SK-N-SH (cell line): ENCODE results near the gene S100P. TPM values are rescaled to one million over a fixed set of nuclear protein-coding genes. Genes with fewer than 3 reads are reported as not detected.

ENCODE experiments used
- CTCF ChIA-PET: fragments of 300-600, 350-600 bp; formaldehyde crosslinking; extraction: SDS; loops from one replicate; lab custom pipeline; 2021; lab: Yijun Ruan, JAX
- POLR2A ChIA-PET: fragments of 350-600 bp; sonication (Branson Sonifier 250); formaldehyde crosslinking; extraction: SDS; loops from one replicate; lab custom pipeline; 2020; ENCODE audit warnings: antibody characterized with exemption, inconsistent platforms; lab: Yijun Ruan, JAX
- DNase-seq: peaks from one replicate; pipeline ENCODE4 v3.0.0; 2012
- H2AFZ ChIP-seq: fragments of 200-600 bp; sonication (generic); 2 replicates; pipeline ENCODE4 v1.8.1; 2016; ENCODE audit warnings: antibody characterized with exemption, mild to moderate bottlenecking, low read depth
- H3F3A ChIP-seq: fragments of 200-600 bp; sonication (generic); replicated peaks from 2 replicates; pipeline ENCODE3; 2016; ENCODE audit warnings: antibody characterized with exemption, mild to moderate bottlenecking; ENCODE audit not compliant: insufficient read depth
- H3K27ac ChIP-seq, 2 experiments: fragments of 200-500 bp in 1 of 2; fragments of 200-600 bp in 1 of 2; sonication (Bioruptor generic) in 1 of 2; sonication (generic), shearing (Covaris generic) in 1 of 2; 2 replicates each; pipeline versions ENCODE4 v1.5.1 to v1.6.1; 2014 to 2016; ENCODE audit warnings: low read depth in 2 of 2, inconsistent platforms in 1 of 2, low read length in 1 of 2, mild to moderate bottlenecking in 1 of 2, mixed read lengths in 1 of 2
- H3K27me3 ChIP-seq: fragments of 200-600 bp; sonication (generic), shearing (Covaris generic); 2 replicates; pipeline ENCODE4 v1.6.1; 2016; ENCODE audit warnings: mixed run types; ENCODE audit not compliant: insufficient read depth
- H3K36me3 ChIP-seq, 2 experiments: fragments of 200-500 bp in 1 of 2; fragments of 200-600 bp in 1 of 2; sonication (Bioruptor generic) in 1 of 2; sonication (generic) in 1 of 2; replicated peaks in 1 of 2; 2 replicates each; pipeline versions ENCODE3 to v1.5.1; 2014 to 2016; ENCODE audit warnings: low read length in 1 of 2, mild to moderate bottlenecking in 1 of 2; ENCODE audit not compliant: insufficient read depth in 2 of 2, control insufficient read depth in 1 of 2
- H3K4me1 ChIP-seq, 2 experiments: fragments of 200-500 bp in 1 of 2; fragments of 200-600 bp in 1 of 2; sonication (Bioruptor generic) in 1 of 2; sonication (generic), shearing (Covaris generic) in 1 of 2; 2 replicates each; pipeline versions ENCODE4 v1.5.1 to v1.6.1; 2014 to 2016; ENCODE audit warnings: low read depth in 1 of 2, low read length in 1 of 2, mixed run types in 1 of 2; ENCODE audit not compliant: insufficient read depth in 2 of 2, control insufficient read depth in 1 of 2
- H3K4me2 ChIP-seq: fragments of 200-600 bp; sonication (generic), shearing (Covaris generic); 2 replicates; pipeline ENCODE4 v1.6.1; 2017; ENCODE audit warnings: mixed run types
- H3K4me3 ChIP-seq, 2 experiments: fragments of 200-500 bp in 1 of 2; fragments of 200-600 bp in 1 of 2; sonication (Bioruptor generic) in 1 of 2; sonication (generic), shearing (Covaris generic) in 1 of 2; 2 replicates each; pipeline versions ENCODE4 v1.5.1 to v1.8.1; 2014 to 2016; ENCODE audit warnings: low read depth in 2 of 2, inconsistent platforms in 1 of 2, low read length in 1 of 2, mild to moderate bottlenecking in 1 of 2, mixed read lengths in 1 of 2, moderate library complexity in 1 of 2
- H3K79me2 ChIP-seq: fragments of 200-600 bp; sonication (generic); 2 replicates; pipeline ENCODE4 v1.8.1; 2017; ENCODE audit warnings: mild to moderate bottlenecking; ENCODE audit not compliant: insufficient read depth
- H3K9ac ChIP-seq: fragments of 200-600 bp; sonication (generic); 2 replicates; pipeline ENCODE4 v1.6.1; 2017; ENCODE audit warnings: mixed run types
- H3K9me2 ChIP-seq: fragments of 200-600 bp; sonication (generic); 2 replicates; pipeline ENCODE4 v1.6.1; 2017; ENCODE audit warnings: mixed run types
- H3K9me3 ChIP-seq: fragments of 200-600 bp; sonication (generic); 2 replicates; pipeline ENCODE4 v1.6.1; 2017; ENCODE audit warnings: mixed run types, mild to moderate bottlenecking, moderate library complexity
- H4K20me1 ChIP-seq: fragments of 200-600 bp; sonication (generic); 2 replicates; pipeline ENCODE4 v1.6.1; 2017; ENCODE audit warnings: mild to moderate bottlenecking, mixed run types; ENCODE audit not compliant: insufficient read depth
- CHD2 ChIP-seq: fragments of 150-350 bp; IDR thresholded peaks from 2 replicates; pipeline ENCODE4 v1.6.1; 2018; ENCODE audit warnings: low read length; ENCODE audit not compliant: partially characterized antibody
- ELF1 ChIP-seq: IDR thresholded peaks from 2 replicates; pipeline ENCODE4 v1.4.0; 2012
- GATA2 ChIP-seq: sonication (generic); formaldehyde crosslinking; IDR thresholded peaks from 2 replicates; pipeline ENCODE4 v1.5.0; 2020; ENCODE audit warnings: mild to moderate bottlenecking, missing genetic modification reagents
- JUND ChIP-seq: IDR thresholded peaks from 2 replicates; pipeline ENCODE4 v1.4.0; 2012
- MXI1 ChIP-seq: IDR thresholded peaks from 2 replicates; pipeline ENCODE4 v1.6.1; 2012; ENCODE audit warnings: mild to moderate bottlenecking, low read depth, low read length, improper control_type of control experiment
- NFIC ChIP-seq: IDR thresholded peaks from 2 replicates; pipeline ENCODE4 v1.4.0; 2012; ENCODE audit warnings: borderline replicate concordance
- NRF1 ChIP-seq: IDR thresholded peaks from 2 replicates; pipeline ENCODE4 v1.6.1; 2012; ENCODE audit warnings: low read depth, mild to moderate bottlenecking, low read length
- REST ChIP-seq: IDR thresholded peaks from 2 replicates; pipeline ENCODE4 v1.6.1; 2012; ENCODE audit warnings: mild to moderate bottlenecking, low read depth, low read length, moderate library complexity
- RFX5 ChIP-seq: IDR thresholded peaks from 2 replicates; pipeline ENCODE4 v1.6.1; 2012; ENCODE audit warnings: mild to moderate bottlenecking, improper control_type of control experiment, low read length
- ZBTB33 ChIP-seq: IDR thresholded peaks from 2 replicates; pipeline ENCODE4 v1.4.0; 2012; ENCODE audit warnings: low read depth, borderline replicate concordance
- WGBS: methylation state at CpG from one replicate; pipeline ENCODE4 v1.1.6; 2017; ENCODE audit warnings: low lambda C conversion rate; 5-methylcytosine and 5-hydroxymethylcytosine counted together
- polyA plus RNA-seq, 3 experiments: library from polyadenylated mRNA; depleted of rRNA; stranded (reverse); fragments of >200 nt; gene quantifications; 2 replicates each; pipeline ENCODE4 v1.2.3, GENCODE V29; 2012
- TF ChIP-seq, protein P1 (sequence below): fragments of 150-350 bp; IDR thresholded peaks from 2 replicates; pipeline ENCODE4 v1.6.1; 2017; ENCODE audit warnings: antibody characterized with exemption, low read length, low read depth, borderline replicate concordance

Gene S100P
- polyA plus RNA-seq, 1 of the 3 experiments (the other 2 are of a cell fraction), result not detected

- TF ChIP-seq RFX5 (no peak), NFIC (no peak), JUND (no peak), CHD2 (no peak), ZBTB33 (no peak), MXI1 (no peak), REST (no peak), NRF1 (no peak), ELF1 (no peak), GATA2 (CRISPR knock-in tag) (no peak)
- TF ChIP-seq, protein P1, sequence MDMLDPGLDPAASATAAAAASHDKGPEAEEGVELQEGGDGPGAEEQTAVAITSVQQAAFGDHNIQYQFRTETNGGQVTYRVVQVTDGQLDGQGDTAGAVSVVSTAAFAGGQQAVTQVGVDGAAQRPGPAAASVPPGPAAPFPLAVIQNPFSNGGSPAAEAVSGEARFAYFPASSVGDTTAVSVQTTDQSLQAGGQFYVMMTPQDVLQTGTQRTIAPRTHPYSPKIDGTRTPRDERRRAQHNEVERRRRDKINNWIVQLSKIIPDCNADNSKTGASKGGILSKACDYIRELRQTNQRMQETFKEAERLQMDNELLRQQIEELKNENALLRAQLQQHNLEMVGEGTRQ, result no peak
- TF ChIP-seq, all 33 proteins: peak for 0
- no peak overlapping the region for H2AFZ ChIP-seq
- H4K20me1 ChIP-seq, result no peaks in the 10 kb centered on the region
- H3K36me3 ChIP-seq, result no peaks in the 10 kb centered on the region
- H3K27ac ChIP-seq, result no peak overlapping the region
- no peaks in the 10 kb centered on the region for H3K9me3 ChIP-seq
- H3K9ac ChIP-seq, result no peak overlapping the region
- H3K4me2 ChIP-seq, result no peak overlapping the region
- no peak overlapping the region for H3K4me3 ChIP-seq
- H3K4me1 ChIP-seq, result no peaks in the 10 kb centered on the region
- no peaks in the 10 kb centered on the region for H3K9me2 ChIP-seq
- 79% methylated on average over 16 of the region's 16 CpGs for WGBS
- ChIA-PET POLR2A (no interaction called here), CTCF (interaction anchor here (1.5 to 2.5 kb wide), 2 partner anchors 14 to 139 kb away, joined by 4 to 10 read pairs; no protein-coding TSS in a partner anchor)
- DNase-seq, result peak; percentile 3
- H3K79me2 ChIP-seq, result no peaks in the 10 kb centered on the region
- no peaks in the 10 kb centered on the region for H3F3A ChIP-seq
- no peaks in the 10 kb centered on the region for H3K27me3 ChIP-seq
Observed at GRCh38 chr4:6734165-6734786, 40.6 kb downstream of the S100P start.
